Stimulated activated CD4-positive, alpha-beta T cell treated with anti-CD3 and anti-CD28 coated beads, Interleukin-12 subunit alpha, Interleukin-12 subunit beta, amount 100 ng/mL, for 24 hours (primary cell): ENCODE results near the gene HIGD1B.
A peak's percentile ranks its signal among the peaks of the same experiment; 100 is the strongest.

ENCODE experiments used
- DNase-seq, 2 experiments: peaks; one replicate each; pipeline ENCODE4 v3.0.0-alpha.2; 2020; ENCODE audit warnings: low read depth in 2 of 2

HIGD1B gene

DNA sequence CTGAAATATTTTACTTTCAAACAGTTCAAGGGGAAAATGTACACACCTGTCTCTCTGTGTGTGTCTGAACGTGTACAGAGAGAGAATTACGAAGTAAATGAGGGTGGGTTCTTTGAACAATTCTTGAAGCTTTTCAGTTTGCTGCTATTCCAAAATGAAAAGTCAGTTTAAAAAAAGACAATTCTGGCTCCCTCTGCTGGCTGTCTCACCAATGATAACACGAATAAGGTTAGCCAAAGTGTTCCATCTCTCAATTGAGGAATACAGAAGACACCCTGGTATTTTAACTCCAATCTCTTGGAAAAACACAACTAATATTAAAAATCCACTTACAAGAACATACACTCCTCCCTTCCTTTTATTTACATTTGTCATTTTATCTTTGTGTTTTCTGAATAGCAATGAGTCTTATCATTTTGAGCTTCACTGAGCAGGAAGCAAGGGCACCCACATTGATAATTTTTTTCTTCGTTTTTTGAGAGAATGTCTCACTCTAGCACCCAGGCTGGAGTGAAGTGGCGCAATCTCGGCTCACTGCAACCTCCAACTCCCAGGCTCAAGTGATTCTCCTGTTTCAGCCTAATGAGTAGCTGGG is 31.0 kb downstream of the HIGD1B start:
- peak in 1 of 2 experiments; percentile 8 for DNase-seq

DNA sequence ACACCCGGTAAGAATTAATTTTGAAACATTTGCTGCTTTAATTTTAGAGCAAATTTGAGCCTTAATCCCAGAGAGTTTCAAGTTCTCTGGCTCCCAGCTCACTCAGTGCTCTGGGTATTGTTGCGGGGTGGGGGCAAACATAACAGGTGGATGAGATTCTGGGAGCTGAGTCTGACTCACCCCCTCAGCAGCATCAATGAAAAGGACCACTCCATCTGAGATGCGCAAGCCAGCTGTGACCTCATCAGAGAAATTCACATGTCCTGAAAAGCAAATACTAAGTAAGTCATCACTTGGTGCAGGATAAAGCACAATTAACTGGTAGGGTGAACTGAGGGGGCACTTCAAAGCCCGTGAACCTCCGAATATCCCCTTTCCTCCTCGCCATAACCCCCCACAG is 31.7 kb downstream of the HIGD1B start:
- no peak for DNase-seq

DNA sequence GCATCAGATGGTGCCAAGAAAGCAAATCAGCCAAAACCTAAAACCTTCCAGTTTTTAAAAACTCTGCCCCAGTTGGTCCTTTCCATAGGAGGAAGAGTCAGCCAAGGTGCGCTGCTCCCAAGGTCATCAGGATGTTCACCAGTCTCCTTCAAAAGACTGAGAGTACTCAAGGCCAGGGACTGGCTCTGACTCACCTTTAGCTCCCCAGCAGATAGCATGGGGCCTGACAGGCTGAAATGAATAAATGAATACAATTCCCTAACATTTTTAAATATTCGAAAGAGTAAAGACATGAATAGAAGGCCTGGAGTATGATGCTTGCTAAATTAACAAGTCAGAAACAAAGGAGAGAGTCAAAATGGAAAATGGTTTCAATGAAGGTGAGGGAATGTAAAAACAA is 32.4 kb downstream of the HIGD1B start:
- DNase-seq = no peak

DNA sequence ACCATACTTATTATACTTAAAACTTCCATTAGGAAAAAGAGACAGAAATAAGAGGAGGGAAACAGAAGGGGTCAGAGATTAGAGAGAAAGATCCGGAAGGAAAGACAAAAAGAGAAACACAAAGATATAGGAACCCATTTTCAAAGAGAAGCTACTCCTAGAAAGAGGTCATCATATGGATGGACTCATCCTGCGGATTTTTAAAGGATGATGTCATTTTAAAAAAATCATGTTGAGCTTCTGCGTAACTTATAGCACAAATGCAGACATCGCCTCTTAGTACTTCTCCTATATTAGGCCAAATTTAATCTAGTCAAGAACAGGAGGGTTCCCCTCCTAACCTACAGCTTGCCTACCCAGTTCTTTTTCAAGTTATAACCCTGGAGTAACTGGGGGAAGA is 33.5 kb downstream of the HIGD1B start:
- no peak for DNase-seq

DNA sequence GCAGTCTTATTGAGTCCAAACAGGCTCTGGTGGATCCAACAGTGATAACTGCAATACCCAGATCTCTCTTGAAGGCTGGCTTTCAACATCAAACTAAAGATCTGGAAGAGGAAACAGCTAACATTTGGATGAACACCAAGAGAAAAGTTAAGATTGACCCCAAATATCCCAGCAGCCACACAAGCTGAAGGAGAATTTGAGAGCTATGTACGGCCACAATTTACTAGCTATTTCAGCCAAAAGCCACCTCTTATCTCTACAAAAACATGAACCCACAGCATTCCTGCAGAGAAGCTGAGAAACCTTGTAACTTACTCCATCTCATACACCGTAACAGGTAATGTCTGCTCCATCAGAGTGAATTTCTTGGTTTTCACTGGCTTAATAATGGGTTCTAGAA is 37.3 kb downstream of the HIGD1B start:
- DNase-seq = no peak

DNA sequence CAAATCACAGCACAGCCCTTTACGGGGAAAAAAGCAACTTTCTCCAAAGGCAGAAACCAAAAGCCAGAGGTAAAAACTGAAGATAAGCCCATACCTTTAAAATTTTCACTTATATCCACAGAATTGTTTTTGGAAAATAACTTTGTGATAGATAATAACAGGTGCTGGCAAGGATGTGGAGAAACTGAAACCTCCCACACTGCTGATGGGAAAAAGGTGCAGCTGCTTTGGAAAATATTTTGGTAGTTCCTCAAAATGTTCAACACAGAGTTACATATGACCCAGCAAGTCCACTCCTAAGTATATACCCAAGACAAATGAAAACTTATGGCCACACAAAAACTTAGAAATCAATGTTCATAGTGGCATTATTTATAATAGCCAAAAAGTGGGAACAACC is 39.3 kb downstream of the HIGD1B start:
- no peak for DNase-seq

DNA sequence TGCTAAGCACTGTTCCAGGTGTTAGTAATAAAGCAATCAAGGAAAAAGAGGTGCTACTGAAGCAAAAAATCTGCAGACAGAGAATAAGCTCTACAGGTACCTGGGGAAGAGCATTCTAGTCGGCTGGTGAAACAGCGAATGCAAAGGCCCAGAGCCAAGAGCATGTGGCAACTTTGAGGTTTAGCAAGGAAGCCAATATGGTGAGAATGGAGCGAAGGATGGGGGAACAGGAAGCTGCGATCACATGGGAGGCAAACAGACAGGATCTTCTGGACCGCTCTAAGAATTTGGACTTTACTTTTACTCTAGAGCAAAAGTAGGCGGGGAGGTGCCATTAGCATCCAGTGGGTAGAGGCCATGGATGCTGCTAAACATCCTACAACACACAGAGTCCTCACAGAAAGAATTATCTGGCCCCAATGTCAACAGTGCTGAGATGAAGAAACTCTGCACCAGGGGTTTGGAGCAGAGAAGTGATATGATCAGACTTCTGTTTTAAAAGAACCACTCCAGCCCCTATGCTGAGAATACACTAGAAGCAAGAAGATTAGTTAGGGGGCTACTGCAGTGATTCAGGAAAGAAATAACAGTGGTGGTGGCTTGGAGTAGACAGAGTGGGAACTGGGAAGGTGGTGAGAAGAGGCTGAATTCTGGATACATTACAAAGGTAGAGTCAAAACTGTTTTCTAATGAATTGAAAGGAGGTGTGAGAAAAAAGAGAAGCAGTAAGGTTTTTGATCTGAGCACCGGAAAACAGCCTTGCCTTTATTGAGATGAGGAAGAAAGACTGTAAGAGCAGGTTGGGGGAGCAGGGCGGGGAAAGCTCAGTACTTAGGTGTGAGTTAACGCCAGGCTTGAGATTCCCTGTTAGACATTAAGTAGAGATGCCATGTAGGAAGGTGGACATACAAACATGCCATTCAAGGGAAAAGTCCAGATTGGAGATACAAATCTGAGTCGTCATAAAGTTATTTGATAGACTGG is 40.6 kb downstream of the HIGD1B start:
- DNase-seq = no peak

DNA sequence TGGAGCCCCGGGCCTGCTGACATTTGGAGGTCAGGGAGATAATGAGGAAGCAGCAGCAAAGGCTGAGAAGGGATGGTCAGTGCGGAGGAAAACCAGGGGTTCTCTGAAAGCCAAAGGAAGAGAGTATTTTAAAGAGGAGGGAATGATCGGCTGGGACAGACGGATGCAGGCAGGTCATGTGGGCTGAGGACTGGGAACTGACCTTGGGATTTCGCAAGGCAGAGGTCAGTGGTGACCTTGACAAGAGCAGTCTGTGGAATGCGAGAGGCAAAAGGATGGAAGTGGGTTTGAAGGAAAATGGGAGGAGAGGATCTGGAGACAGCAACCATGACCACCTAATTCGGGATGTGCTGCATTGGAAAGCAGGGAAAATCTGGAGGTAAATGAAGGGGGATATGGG is 41.3 kb downstream of the HIGD1B start:
- DNase-seq = no peak

DNA sequence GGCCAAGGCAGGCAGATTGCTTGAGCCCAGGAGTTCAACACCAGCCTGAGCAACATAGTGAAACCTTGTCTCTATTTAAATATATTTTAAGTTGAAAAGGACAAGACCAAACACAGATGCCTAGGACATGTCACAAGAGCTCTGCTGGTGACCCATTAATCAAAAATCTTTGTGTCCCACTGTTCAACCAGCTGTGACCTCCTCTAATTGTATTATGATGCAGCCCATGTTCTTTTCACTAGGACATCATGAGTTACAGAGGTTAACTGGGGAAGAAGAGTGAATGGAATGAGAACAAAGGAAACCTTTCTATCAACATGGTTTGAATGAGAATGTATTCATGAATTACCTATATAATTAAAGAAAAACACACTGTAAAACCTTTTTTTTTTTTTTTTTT is 44.6 kb downstream of the HIGD1B start:
- no peak for DNase-seq

DNA sequence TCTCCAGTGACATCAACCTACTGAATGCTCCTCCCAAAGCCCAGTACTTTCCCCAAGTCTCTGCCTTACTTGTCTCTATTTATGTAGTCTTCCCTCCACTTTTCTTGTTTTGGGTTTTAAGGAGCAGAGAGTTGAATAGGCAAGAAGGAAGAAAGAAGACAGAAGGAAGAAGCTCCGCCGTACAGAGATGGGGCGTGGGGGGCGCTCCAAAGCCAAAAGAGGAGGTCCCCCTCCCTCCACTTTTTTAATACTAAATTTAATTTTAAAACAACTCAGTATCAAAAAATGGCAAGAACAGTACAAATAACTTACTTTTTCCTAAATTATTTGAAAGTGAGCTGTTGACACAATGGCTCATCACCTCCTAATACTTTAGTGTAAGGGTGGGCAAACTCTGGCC is 47.0 kb downstream of the HIGD1B start:
- no peak for DNase-seq

DNA sequence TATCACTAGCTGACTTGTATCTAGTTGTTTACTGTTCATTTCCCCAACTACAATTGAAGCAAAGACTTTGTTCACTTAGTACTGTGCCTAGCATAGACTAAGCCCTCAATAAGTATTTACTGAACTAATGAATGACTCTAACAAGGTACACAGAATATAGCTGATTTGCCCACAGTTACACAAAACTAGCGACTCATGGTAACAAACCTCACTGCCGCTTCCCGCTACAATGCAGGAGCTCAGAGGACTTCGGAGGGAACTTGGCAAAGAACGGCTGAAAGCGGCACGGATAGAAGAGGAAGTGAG is 51.0 kb downstream of the HIGD1B start:
- DNase-seq = no peak

DNA sequence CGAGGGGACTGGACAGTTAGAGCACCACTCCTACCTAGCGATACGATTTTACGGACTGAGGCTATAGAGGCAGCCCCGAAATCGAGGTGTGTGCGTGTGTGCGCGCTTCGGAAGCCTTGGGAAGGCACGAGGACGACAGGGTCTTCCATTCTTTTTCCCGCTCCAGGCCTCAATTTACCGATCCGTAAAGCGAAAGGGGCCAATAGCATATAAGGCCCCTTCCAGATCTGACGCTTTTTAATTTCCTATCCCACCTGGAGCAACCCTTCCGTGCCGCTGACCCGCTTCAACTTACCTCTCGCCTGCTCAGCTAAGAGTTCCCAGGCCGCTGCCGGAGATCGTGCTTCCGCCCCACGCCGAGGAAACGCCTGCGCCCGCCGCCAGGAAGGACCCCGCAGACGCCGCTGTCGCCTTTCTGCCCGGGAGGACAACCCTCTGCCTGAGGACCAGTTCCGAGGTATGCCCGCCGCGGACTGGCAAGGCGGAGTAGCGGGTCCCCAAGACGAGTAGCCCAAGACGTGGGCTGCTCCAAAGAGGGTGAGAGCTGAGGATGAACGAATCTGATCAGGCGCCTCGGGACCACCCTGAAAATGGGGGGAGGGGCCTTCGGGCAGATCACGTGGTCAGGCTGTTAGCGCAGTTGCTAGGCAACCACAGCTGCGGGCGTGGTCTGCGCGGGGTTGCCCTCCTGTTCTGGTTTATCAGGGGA is 51.5 kb downstream of the HIGD1B start, which contains the start of gene EFTUD2:
Gene EFTUD2, minus strand, starts transcription at position 372 of the 709 bp plus-strand sequence. CDS start 4,924 bp downstream, outside the sequence.
- peak; percentile 84 to 91 for DNase-seq
